DOHH2 (cell line): ENCODE results near the gene LIPG.

Experiments
- H3F3A ChIP-seq: fragments of 200-600 bp; sonication (generic), shearing (Covaris generic); 2 replicates; pipeline ENCODE4 v1.6.0; 2016; ENCODE audit warnings: antibody characterized with exemption, mild to moderate bottlenecking; ENCODE audit not compliant: control insufficient read depth, insufficient read depth
- H3K27ac ChIP-seq: fragments of 200-600 bp; sonication (generic); 2 replicates; pipeline ENCODE4 v1.5.1; 2014; ENCODE audit warnings: low read depth, mild to moderate bottlenecking, low read length, moderate library complexity
- H3K27me3 ChIP-seq: fragments of 200-600 bp; sonication (generic); 2 replicates; pipeline ENCODE4 v1.6.1; 2014; ENCODE audit warnings: mild to moderate bottlenecking, low read length, mixed read lengths; ENCODE audit not compliant: control insufficient read depth
- H3K36me3 ChIP-seq: fragments of 200-600 bp; sonication (generic); 2 replicates; pipeline ENCODE4 v1.6.1; 2014; ENCODE audit warnings: mild to moderate bottlenecking, low read length, moderate library complexity, mixed read lengths; ENCODE audit not compliant: control insufficient read depth
- H3K4me1 ChIP-seq: fragments of 200-600 bp; sonication (generic); 2 replicates; pipeline ENCODE4 v1.6.1; 2014; ENCODE audit warnings: mild to moderate bottlenecking, low read length, mixed read lengths; ENCODE audit not compliant: control insufficient read depth
- H3K4me2 ChIP-seq: fragments of 200-600 bp; sonication (generic); 2 replicates; pipeline ENCODE4 v1.6.0; 2014; ENCODE audit warnings: mild to moderate bottlenecking, low read length, moderate library complexity
- H3K4me3 ChIP-seq: fragments of 200-600 bp; sonication (generic); 2 replicates; pipeline ENCODE4 v1.5.1; 2014; ENCODE audit warnings: mild to moderate bottlenecking, low read length, mixed read lengths
- H3K79me2 ChIP-seq: fragments of 200-600 bp; sonication (generic); 2 replicates; pipeline ENCODE4 v1.6.1; 2014; ENCODE audit warnings: mild to moderate bottlenecking, low read length, mixed read lengths; ENCODE audit not compliant: control insufficient read depth
- H3K9me2 ChIP-seq: fragments of 200-600 bp; sonication (generic); replicated peaks from 2 replicates; pipeline ENCODE4 v1.6.1; 2014; ENCODE audit warnings: mild to moderate bottlenecking, low read length, mixed read lengths; ENCODE audit not compliant: control insufficient read depth
- H3K9me3 ChIP-seq: fragments of 200-600 bp; sonication (generic); 2 replicates; pipeline ENCODE4 v1.6.1; 2014; ENCODE audit warnings: antibody characterized with exemption, low read length, mixed read lengths; ENCODE audit not compliant: control insufficient read depth, insufficient read depth
- H4K20me1 ChIP-seq: fragments of 200-600 bp; sonication (generic); 2 replicates; pipeline ENCODE4 v1.6.0; 2014; ENCODE audit warnings: low read depth, mild to moderate bottlenecking, antibody characterized with exemption, low read length, moderate library complexity; ENCODE audit not compliant: control insufficient read depth, insufficient read depth
- EZH2phosphoT487 ChIP-seq: fragments of 200-600 bp; sonication (generic); IDR thresholded peaks from 2 replicates; pipeline ENCODE4 v1.6.1; 2017; ENCODE audit warnings: borderline replicate concordance, mild to moderate bottlenecking, antibody characterized with exemption, low read length, moderate library complexity, mixed read lengths
- TF ChIP-seq, protein P1 (sequence below): fragments of 200-600 bp; sonication (generic); IDR thresholded peaks from one replicate; pipeline ENCODE4 v1.5.1; 2014; ENCODE audit warnings: antibody characterized with exemption, mild to moderate bottlenecking, low read depth, low read length; ENCODE audit not compliant: poor library complexity, severe bottlenecking

LIPG gene

GRCh38 chr18:49630246-49630699 lies 68.4 kb downstream of the LIPG start:
- no peak overlapping the region for H3K27ac ChIP-seq
- H3K4me1 ChIP-seq = no peaks in the 10 kb centered on the region
- H3K79me2 ChIP-seq = no peaks in the 10 kb centered on the region
- TF ChIP-seq EZH2phosphoT487 = no peak
- TF ChIP-seq, protein P1, sequence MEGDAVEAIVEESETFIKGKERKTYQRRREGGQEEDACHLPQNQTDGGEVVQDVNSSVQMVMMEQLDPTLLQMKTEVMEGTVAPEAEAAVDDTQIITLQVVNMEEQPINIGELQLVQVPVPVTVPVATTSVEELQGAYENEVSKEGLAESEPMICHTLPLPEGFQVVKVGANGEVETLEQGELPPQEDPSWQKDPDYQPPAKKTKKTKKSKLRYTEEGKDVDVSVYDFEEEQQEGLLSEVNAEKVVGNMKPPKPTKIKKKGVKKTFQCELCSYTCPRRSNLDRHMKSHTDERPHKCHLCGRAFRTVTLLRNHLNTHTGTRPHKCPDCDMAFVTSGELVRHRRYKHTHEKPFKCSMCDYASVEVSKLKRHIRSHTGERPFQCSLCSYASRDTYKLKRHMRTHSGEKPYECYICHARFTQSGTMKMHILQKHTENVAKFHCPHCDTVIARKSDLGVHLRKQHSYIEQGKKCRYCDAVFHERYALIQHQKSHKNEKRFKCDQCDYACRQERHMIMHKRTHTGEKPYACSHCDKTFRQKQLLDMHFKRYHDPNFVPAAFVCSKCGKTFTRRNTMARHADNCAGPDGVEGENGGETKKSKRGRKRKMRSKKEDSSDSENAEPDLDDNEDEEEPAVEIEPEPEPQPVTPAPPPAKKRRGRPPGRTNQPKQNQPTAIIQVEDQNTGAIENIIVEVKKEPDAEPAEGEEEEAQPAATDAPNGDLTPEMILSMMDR = no peak
- no peak overlapping the region for H3K4me2 ChIP-seq
- H3K9me3 ChIP-seq = no peaks in the 10 kb centered on the region
- no peaks in the 10 kb centered on the region for H3K27me3 ChIP-seq
- no peaks in the 10 kb centered on the region for H4K20me1 ChIP-seq
- no peaks in the 10 kb centered on the region for H3F3A ChIP-seq
- H3K9me2 ChIP-seq = no peaks in the 10 kb centered on the region
- no peaks in the 10 kb centered on the region for H3K36me3 ChIP-seq
- H3K4me3 ChIP-seq = no peak overlapping the region

DNA sequence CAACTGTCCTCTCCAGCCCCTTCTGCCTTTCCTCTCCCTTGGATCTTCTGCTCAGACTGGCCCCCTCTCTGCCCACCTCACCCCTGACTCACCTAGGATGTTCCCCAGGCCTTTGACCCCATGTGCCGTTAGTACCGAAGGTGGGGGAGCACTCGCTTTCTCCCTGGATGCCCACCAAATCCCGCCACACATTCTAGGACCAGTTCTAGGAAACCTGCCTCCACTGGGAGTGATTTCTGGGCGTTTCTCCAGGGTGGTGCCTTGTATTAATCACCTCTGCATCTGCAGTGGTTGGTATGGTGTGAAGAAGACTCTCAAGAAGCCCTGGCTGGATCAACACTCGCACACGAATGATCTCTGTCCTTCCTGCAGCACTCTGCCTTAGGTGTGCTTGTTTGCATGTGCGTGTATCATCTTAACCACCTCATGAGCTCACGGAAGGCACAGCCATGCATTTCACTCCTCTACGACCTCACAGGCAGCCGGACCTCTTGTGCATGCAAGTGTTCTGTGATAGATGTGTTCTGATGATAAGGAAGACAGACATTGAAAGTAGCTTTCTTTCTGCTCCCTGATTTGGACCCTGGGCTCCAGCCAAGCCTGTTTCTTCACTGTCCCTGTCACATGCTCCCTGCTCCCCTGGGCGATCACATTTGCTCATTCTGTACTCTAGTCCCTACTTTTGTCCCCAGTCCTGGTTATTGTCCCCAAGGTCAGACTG lies 69.4 kb downstream of the LIPG start:
- no peaks in the 10 kb centered on the region for H3K4me1 ChIP-seq
- H3K4me2 ChIP-seq = no peak overlapping the region
- no peaks in the 10 kb centered on the region for H4K20me1 ChIP-seq
- H3K79me2 ChIP-seq = no peaks in the 10 kb centered on the region
- no peak overlapping the region for H3K27ac ChIP-seq
- no peaks in the 10 kb centered on the region for H3K9me2 ChIP-seq
- no peak for TF ChIP-seq EZH2phosphoT487
- TF ChIP-seq, protein P1 = no peak
- H3K36me3 ChIP-seq = no peaks in the 10 kb centered on the region
- H3K27me3 ChIP-seq = no peaks in the 10 kb centered on the region
- H3K4me3 ChIP-seq = no peak overlapping the region
- H3F3A ChIP-seq = no peaks in the 10 kb centered on the region
- no peaks in the 10 kb centered on the region for H3K9me3 ChIP-seq

DNA sequence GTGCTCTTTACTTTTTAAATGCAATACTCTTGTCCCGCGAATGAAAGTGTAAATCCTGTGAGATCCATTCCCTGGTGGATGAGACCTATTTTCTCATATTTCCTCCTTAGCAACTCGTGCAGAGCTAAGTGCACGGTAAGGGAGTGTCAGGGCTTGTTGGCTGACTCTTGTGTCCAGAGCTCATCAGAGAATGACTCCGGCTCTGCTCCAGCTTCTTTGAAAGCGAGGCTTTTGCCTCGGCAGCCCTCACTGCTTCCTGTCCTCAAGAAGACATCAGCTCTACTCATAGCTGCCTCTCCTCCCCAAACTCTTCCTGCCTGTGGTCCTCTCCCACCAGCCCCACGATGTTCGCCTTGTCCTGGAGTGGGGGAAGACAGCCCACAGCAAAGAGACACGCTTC lies 70.7 kb downstream of the LIPG start:
- TF ChIP-seq EZH2phosphoT487 = no peak
- TF ChIP-seq, protein P1 = no peak
- Histone ChIP-seq H3K79me2 (no peaks in the 10 kb centered on the region), H3K9me2 (no peaks in the 10 kb centered on the region), H3K36me3 (no peaks in the 10 kb centered on the region), H4K20me1 (no peaks in the 10 kb centered on the region), H3K27me3 (no peaks in the 10 kb centered on the region), H3F3A (no peaks in the 10 kb centered on the region), H3K4me1 (no peaks in the 10 kb centered on the region), H3K27ac (no peak overlapping the region), H3K4me2 (no peak overlapping the region), H3K4me3 (no peak overlapping the region), H3K9me3 (no peaks in the 10 kb centered on the region)
